Fibroblast of skin of left quadriceps (primary cell): ENCODE measurements around the gene LAMA3.

Source experiments
- DNase-seq, 2 experiments: peaks; one replicate each; pipeline ENCODE4 v3.0.0-alpha.2; 2013; ENCODE audit warnings: low read depth in 2 of 2

The LAMA3 gene

GRCh38 chr18:23998018-23998417, 308.8 kb downstream of the LAMA3 start:
- DNase-seq = no peak

- no peak for DNase-seq
These were observed 309.6 kb downstream of the LAMA3 start for GRCh38 chr18:23998820-23999219.

GRCh38 chr18:24000613-24001490, 311.6 kb downstream of the LAMA3 start:
- DNase-seq = no peak

DNA sequence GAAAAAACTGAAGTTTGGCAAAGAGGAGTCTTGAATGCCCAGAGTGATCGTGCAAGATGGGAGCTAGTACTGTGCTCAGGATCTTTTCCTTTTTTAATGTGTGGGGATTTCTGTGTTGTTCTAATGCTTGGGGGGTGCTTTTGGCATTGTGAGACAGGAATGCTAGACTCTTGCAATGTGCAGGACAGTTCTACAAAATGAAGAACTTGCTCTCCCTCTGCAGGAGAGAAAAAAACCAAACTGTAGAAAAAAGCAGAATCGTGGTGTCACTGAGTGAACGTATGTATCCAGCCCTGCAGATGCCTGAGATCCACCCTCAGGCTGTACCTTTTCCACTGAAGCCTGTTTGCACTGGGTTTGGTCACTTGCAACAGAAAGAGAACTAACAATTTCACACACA, 313.2 kb downstream of the LAMA3 start:
- DNase-seq = no peak

DNA sequence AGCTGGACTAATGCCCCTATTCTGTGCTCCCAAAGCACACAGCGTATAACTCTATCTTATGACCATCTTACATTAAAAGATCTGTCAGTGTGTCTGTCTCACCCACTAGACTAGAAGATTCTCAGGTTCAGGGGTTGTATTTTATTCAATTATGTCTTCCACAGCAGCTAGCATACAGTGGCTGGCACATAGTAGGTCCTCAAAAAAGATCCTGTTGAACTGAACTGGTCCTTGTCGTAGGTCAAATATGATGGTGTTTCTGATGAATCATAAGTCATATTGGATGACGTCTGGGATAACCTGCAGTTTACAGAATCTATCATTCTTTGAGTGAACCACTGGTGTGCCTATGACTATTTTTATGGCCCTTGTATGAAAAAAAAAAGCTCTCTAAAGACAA, 314.0 kb downstream of the LAMA3 start:
- no peak for DNase-seq

GRCh38 chr18:24003903-24004640, 314.8 kb downstream of the LAMA3 start:
- DNase-seq = no peak
